GM12872 (cell line): ENCODE measurements around the gene DDX56.

ENCODE experiments used
- TF ChIP-seq, protein P1 (sequence below): IDR thresholded peaks from 3 replicates; pipeline ENCODE4 v1.5.1; 2011; ENCODE audit warnings: low read depth, mild to moderate bottlenecking, low read length, moderate library complexity; ENCODE audit not compliant: insufficient read depth

Gene DDX56

DNA sequence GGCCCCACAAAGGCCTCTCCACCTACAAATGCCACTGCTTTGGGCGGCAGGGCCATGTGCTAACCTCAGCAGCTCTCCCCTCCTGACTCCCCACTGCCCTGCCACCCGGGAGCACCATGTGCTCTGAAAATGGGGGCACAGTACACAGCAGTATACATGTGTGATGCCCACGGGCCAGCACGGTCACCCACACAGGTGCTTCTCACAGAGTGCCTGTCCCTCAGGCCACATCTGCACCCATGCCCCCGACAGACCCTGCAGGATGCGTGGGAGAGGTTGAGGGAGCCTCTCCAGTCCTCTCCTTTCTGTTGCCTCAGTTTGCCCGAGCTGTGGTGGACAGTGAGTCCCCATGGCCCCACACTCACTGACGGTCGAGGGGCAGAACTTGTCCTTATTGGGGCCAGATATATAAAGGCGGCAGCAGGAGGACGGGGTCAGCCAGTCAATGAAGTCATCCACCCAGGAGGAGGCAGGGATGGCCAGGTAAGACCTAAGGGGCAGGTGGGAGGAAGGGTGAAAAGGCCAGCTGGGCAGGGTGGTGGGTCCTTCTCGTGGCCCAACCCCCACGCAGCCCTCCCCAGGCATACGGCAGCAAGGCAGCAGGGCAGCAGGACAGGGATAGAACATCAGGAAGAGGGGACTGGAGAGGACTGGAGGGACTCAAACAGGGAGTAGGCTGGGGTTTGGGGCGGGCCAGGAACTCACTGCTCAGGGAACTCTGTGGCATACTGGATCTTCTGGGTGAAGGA lies 52.2 kb downstream of the DDX56 start:
- TF ChIP-seq, protein P1, sequence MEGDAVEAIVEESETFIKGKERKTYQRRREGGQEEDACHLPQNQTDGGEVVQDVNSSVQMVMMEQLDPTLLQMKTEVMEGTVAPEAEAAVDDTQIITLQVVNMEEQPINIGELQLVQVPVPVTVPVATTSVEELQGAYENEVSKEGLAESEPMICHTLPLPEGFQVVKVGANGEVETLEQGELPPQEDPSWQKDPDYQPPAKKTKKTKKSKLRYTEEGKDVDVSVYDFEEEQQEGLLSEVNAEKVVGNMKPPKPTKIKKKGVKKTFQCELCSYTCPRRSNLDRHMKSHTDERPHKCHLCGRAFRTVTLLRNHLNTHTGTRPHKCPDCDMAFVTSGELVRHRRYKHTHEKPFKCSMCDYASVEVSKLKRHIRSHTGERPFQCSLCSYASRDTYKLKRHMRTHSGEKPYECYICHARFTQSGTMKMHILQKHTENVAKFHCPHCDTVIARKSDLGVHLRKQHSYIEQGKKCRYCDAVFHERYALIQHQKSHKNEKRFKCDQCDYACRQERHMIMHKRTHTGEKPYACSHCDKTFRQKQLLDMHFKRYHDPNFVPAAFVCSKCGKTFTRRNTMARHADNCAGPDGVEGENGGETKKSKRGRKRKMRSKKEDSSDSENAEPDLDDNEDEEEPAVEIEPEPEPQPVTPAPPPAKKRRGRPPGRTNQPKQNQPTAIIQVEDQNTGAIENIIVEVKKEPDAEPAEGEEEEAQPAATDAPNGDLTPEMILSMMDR: no peak

DNA sequence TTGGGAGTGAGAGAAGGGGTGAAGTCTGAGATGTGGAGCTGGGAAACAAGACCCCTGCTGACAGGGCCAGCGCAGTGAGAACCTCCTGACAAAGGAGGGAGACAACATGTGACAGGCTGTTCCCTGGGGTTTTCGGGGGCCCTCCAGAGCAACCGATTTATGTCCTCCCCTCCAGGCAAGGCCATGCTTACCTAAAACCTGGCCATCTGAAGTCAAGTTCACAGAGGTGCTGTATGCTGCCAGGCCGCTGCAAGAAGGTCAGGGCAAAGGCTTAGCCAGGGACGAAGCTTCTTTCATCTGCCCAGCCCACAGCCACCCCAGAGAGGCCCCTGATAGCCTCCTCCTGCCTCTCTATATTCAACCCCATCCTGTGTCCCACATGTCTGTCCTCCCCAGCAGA lies 53.1 kb downstream of the DDX56 start:
- TF ChIP-seq, protein P1: no peak

DNA sequence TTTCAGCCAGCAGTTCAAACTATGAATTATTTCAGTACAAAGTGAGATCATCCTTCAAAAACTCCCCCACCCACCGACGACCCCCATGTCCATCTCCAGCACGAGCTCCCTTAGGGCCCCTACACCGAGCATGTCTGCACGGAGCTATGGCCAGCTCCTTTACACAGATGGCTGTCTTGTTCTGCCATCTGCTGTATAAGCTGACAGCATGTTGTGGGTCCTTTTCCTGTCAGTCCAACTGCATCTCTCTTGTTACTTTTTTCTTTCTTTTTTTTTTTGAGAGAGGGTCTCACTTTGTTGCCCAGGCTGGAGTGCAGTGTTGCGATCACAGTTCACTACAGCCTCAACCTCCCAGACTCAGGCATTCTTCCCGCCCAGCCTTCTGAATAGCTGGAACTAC lies 54.2 kb downstream of the DDX56 start:
- TF ChIP-seq, protein P1: no peak

DNA sequence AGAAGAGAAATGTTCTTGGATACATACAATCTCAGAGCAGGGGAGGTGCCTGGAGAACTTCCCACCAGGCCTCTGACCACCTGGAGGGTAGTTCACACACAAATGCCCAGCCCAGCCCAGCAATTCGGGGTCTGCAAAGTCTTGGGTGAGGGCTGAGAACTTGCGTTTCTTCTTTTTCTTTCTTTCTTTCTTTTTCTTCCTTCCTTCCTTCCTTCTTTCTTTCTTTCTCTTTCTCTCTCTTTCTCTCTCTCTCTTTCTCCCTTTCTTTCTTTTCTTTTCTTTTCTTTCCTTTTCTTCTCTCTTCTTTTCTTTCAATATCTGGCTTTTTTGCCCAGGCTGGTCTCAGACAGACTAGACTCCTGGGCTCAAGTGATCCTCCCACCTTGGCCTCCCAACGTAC lies 54.9 kb downstream of the DDX56 start:
- TF ChIP-seq, protein P1: no peak

DNA sequence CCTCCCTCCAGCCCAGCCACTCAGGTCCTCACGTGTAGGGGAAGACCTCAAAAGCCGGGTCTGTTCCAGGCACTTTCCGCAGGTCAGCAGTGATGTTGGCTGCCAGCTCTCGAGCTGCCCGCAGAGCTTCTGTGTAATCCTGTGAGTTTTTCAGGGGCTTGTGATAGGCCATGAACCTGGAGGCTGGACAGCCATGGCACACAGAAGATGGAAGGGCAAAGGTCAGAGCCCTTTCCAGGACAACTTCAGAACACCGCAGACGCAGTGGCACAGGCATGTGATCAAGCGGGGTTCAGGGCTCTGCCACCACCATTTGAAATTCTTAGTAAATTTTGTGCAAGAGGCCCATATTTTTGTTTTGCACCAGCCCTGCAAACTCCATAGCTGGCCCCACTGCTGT lies 56.5 kb downstream of the DDX56 start:
- TF ChIP-seq, protein P1: no peak
